NOMO-1 treated with dmso at 0.1 percent for 144 hours (cell line): Measurements from ENCODE around the gene CFAP57.
A peak's percentile ranks its signal among the peaks of the same experiment; 100 is the strongest.

Source experiments
- DNase-seq: peaks from one replicate; lab custom pipeline; 2025; ENCODE audit not compliant: unreplicated experiment; lab: John Stamatoyannopoulos, UW

The CFAP57 gene

DNA sequence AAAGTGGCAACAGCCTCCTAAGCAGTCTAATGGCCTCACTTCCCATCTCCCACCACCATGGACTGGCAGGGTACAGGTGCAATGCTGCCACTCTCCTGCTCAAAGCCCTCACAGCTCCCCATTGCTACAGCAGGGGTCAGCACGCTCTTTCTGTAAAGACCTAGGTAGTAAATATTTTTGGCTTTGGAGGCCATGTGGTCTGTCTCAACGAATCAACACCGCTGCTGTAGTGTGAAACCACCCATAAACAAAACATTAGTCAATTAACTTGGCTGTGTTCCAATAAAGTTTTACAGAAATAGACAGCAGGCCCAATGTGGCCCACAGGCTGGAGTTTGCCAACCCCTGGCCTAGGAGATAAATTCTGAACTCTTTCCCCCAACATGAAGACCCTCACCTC lies 53.0 kb downstream of the CFAP57 start:
- DNase-seq = no peak

GRCh38 chr1:43227143-43227764 lies 55.1 kb downstream of the CFAP57 start:
- DNase-seq = peak; percentile 35

- no peak for DNase-seq
These were observed 58.0 kb downstream of the CFAP57 start for GRCh38 chr1:43229826-43230780.

- no peak for DNase-seq
These were observed 59.9 kb downstream of the CFAP57 start for GRCh38 chr1:43232074-43232473.

DNA sequence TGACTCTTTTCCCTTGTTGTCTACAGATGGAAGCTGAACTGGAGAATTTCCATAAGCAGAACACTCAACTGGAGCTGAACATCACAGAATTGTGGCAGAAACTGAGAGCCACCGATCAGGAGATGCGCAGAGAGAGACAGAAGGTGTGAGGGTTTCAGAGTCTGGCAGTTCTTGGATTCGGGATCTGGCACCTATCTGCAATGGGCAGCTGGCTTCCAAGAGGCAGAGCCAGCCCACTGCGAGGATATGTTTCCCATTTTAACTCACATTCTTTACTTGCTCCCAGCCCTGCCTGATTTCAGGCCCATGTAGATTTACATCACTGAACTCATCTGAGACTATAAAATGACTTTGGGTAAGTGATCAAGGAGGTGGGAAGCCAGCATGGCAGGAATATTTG lies 60.4 kb downstream of the CFAP57 start:
- no peak for DNase-seq

- DNase-seq = no peak
These were observed 61.5 kb downstream of the CFAP57 start for GRCh38 chr1:43233631-43234030.

DNA sequence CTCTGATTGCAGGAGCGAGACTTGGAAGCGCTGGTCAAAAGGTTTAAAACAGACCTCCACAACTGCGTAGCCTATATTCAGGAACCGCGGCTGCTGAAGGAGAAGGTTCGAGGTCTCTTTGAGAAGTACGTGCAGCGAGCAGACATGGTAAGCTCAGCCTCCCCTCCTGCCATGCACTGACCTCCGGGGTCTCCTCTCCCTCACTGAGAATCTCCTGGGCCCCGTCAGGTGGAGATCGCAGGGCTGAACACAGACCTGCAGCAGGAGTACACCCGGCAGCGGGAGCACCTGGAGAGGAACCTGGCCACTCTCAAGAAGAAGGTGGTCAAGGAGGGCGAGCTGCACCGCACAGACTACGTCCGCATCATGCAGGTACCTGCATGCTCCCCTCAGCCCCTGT lies 62.1 kb downstream of the CFAP57 start:
- no peak for DNase-seq

GRCh38 chr1:43235040-43235439 lies 62.9 kb downstream of the CFAP57 start:
- no peak for DNase-seq

DNA sequence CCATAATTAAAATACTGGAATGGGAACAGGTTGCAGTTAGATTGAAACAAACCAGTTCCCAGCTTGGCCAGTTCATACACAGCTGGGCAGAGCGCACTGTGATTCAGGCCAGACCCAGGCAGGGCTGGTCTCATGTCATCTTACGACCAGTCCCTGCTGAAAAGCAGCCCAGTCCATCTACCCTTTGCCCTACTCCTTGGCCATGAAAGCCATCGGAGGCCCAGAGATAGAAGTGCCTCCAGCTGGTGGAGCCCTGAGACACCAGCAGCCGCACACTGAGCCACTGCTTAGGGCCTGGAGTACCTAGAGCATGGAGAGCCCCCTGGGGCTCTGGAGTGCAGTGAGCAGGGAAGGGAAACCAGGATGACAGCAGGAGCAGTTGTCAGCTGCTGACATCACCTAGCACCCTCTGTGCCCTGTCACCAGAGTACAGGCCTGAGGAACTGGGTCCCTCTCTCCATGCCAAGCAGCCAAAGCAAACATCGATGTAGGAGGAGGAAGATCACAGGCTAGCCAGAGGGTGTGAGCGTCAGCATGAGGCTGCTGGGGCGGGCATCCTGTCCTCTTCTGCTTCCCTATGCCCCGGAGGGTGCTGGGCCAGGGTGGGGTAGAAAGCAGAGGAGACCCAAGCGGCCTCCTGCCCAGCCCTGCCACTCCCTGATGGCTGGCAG lies 63.5 kb downstream of the CFAP57 start:
- DNase-seq = no peak

DNA sequence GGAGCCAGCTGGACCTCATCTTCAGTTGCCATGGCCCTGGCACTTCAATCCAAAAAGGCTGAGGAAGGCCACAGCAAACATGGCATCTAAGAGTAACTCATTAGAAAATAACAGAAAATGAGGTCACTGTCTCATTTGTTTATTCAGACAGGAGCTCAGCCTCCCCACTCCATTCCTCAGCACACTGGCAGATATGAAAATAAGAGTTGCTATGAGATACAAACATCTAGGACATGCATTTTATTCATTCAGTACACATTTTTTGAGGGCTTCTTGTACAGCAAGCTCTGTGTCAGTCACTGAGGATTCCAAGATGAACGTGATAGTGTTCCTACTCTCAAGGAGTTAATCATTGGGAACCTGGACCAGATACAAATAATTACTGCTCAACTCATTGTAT lies 65.0 kb downstream of the CFAP57 start:
- DNase-seq = no peak

GRCh38 chr1:43238085-43238484 lies 66.0 kb downstream of the CFAP57 start:
- no peak for DNase-seq

- no peak for DNase-seq
These were observed 66.9 kb downstream of the CFAP57 start for GRCh38 chr1:43238991-43239469.

DNA sequence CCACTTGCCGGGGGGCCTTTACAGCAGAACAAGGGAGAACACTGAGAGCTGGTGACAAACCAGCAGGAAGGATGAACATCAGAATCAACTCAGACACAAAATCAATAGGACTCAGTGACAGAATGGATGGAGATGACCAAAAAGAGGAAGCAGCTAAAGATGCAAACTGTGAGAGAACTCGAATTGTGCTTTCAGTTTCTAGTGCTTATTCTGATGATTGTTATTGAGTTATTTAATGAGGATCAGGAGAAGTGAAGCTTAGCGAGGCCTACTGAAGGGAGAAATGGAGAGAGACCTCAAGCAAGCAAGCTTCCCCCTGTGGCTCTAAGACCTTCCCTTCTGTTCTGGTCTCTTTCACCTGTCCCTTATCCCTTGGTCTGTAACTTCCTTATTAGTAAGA lies 67.4 kb downstream of the CFAP57 start:
- peak; percentile 71 for DNase-seq

DNA sequence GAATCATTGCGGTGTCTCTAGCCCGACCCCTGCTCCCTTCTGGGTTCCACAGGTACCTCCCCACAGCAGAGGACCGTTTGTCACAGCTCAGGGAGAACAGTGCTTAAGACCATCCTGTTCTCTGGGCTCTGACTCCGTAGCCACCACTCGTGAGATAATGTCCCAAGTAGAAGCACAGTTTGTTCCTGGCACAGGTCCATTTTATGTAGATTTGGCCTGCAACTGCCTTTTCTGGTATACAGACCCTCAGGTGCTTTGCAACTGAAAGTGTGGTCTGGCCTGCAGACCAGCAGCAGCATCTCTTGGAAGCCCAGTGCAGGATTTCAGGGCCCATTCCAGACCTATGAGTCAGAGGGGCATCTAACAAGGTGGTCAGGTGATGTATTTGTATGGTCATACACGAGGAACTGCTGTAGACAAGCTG lies 69.3 kb downstream of the CFAP57 start:
- DNase-seq = no peak

GRCh38 chr1:43243299-43243698 lies 71.2 kb downstream of the CFAP57 start:
- DNase-seq = no peak

DNA sequence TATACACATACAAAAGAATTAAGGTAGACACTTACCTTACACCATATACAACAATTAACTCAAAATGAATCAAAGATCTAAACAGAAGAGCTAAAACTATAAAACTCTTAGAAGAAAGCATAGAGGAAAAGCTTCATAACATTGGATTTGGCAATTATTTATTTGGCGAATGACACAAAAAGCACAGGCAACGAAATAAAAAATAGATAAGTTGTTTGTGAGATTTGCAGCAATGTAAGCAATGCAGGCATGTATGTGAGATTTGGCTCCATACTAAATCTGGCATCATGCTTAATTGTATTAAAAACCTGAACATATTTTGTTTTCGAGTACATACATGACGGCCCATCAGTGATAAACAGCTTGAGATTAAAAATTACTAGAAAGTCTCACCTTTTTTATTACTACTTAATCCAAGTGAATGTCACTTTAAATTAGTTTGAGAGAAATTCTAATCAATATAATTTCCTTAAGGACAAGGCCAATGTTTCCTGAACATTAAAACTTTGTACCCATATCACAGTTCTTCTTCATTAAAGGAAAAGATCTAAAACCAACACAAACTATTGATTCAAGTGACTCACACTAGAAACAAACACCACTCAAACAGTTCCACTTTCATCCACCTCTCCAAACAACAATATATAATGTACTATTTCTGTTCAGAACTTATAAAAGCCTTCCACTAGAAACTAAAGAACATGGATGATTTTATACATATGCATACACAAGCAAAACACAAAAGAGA lies 74.5 kb downstream of the CFAP57 start:
- no peak for DNase-seq

DNA sequence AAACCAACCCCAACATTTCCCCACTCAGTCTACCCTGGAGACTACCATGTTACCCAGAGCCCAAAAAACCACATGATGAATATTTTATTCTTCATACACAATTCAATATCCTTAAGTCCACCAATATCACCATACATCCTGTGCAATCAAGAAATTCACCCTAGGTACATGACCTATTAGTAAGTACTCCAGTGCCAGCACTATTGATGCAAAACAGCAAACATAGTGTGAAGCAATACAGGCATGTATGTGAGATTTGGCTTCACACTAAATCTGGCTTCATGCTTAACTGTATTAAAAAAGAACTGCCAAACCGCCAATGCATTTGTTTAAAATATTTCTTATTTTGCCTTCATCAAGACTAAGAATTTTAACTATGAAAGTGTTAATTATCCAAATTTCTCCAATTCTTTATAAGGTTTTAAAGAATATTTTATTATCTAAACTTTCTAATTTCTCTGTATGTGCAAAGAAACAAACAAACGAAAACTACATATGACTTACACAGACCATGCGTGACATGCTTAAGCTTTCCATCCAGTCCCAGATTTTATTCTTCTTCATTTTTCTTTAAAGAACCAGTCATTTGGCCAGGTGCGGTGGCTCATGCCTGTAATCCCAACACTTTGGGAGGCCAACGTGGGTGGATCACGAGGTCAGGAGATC lies 75.3 kb downstream of the CFAP57 start:
- no peak for DNase-seq

GRCh38 chr1:43250351-43250761 lies 78.2 kb downstream of the CFAP57 start:
- DNase-seq = no peak

GRCh38 chr1:43251024-43251423 lies 78.9 kb downstream of the CFAP57 start:
- no peak for DNase-seq

DNA sequence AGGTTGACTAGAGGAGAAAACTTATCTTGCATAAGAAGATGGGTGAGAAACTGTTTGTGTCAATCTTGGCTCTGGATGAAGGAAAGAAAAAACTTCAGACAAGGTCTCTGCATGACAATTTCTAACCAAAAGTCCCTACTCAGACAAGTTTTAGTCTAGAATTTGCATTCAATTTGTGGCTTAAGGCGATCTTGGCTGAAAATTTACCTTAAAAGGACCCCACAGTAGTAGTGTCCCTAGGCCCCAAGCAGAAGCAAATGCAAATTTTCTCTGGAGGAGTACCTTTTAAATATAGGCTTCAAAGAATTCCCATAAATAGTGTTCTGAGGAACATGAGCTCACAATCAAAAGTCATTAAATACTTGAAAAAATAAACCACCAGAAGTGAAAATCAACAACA lies 80.1 kb downstream of the CFAP57 start:
- DNase-seq = no peak
